Trophoblast cell (in vitro differentiated cells and primary cell): ENCODE results near the gene ATP2B3.

Experiments used
- DNase-seq, 2 donors: peaks; one replicate each; pipeline ENCODE4 v3.0.0-alpha.2; 2016
- H2AFZ ChIP-seq: 2 replicates; pipeline ENCODE4 v1.6.1; 2013; ENCODE audit warnings: low read length, moderate library complexity, mild to moderate bottlenecking; ENCODE audit not compliant: insufficient read depth, poor library complexity
- H2AK5ac ChIP-seq: 2 replicates; pipeline ENCODE4 v1.6.1; 2013; ENCODE audit warnings: mild to moderate bottlenecking, low read length
- H2BK120ac ChIP-seq: 2 replicates; pipeline ENCODE4 v1.6.1; 2013; ENCODE audit warnings: low read length, mild to moderate bottlenecking, moderate library complexity; ENCODE audit not compliant: insufficient read depth, poor library complexity
- H2BK12ac ChIP-seq: 2 replicates; pipeline ENCODE4 v1.6.1; 2013; ENCODE audit warnings: mild to moderate bottlenecking, low read length, moderate library complexity
- H2BK5ac ChIP-seq: 2 replicates; pipeline ENCODE4 v1.6.1; 2013; ENCODE audit warnings: low read length, low read depth, moderate library complexity, mild to moderate bottlenecking; ENCODE audit not compliant: poor library complexity
- H3K14ac ChIP-seq: 2 replicates; pipeline ENCODE4 v1.6.1; 2013; ENCODE audit warnings: mild to moderate bottlenecking, low read length
- H3K18ac ChIP-seq: 2 replicates; pipeline ENCODE4 v1.6.1; 2013; ENCODE audit warnings: mild to moderate bottlenecking, low read length
- H3K23ac ChIP-seq: 2 replicates; pipeline ENCODE4 v1.6.1; 2013; ENCODE audit warnings: low read length
- H3K27ac ChIP-seq: 2 replicates; pipeline ENCODE4 v1.5.1; 2013; ENCODE audit warnings: low read depth, mild to moderate bottlenecking, inconsistent platforms, low read length, moderate library complexity
- H3K27me3 ChIP-seq: 2 replicates; pipeline ENCODE4 v1.6.1; 2013; ENCODE audit warnings: inconsistent platforms, mild to moderate bottlenecking, low read length, moderate library complexity; ENCODE audit not compliant: insufficient read depth
- H3K36me3 ChIP-seq, 2 experiments: 1 replicate in 1 of 2; 2 replicates in 1 of 2; pipeline ENCODE4 v1.6.1; 2013; ENCODE audit warnings: low read length in 2 of 2, mild to moderate bottlenecking in 2 of 2, moderate library complexity in 1 of 2; ENCODE audit not compliant: insufficient read depth in 2 of 2, control insufficient read depth in 1 of 2
- H3K4ac ChIP-seq: 2 replicates; pipeline ENCODE4 v1.6.1; 2013; ENCODE audit warnings: low read depth, mild to moderate bottlenecking, low read length, moderate library complexity
- H3K4me1 ChIP-seq, 2 experiments: 1 replicate in 1 of 2; 2 replicates in 1 of 2; pipeline ENCODE4 v1.6.1; 2013; ENCODE audit warnings: low read length in 2 of 2, mild to moderate bottlenecking in 2 of 2, moderate library complexity in 1 of 2; ENCODE audit not compliant: insufficient read depth in 2 of 2, control insufficient read depth in 1 of 2
- H3K4me2 ChIP-seq: 2 replicates; pipeline ENCODE4 v1.6.1; 2013; ENCODE audit warnings: inconsistent platforms, mild to moderate bottlenecking, low read length, moderate library complexity
- H3K4me3 ChIP-seq: 2 replicates; pipeline ENCODE4 v1.5.1; 2013; ENCODE audit warnings: mild to moderate bottlenecking, low read depth, low read length, inconsistent platforms
- H3K79me1 ChIP-seq: one replicate; pipeline ENCODE4 v1.6.1; 2013; ENCODE audit warnings: low read length
- H3K79me2 ChIP-seq: 2 replicates; pipeline ENCODE4 v1.6.1; 2013; ENCODE audit warnings: low read length, mild to moderate bottlenecking; ENCODE audit not compliant: control insufficient read depth, insufficient read depth, poor library complexity
- H3K9ac ChIP-seq: 2 replicates; pipeline ENCODE4 v1.6.1; 2013; ENCODE audit warnings: mild to moderate bottlenecking, low read length
- H3K9me3 ChIP-seq: 2 replicates; pipeline ENCODE4 v1.6.1; 2013; ENCODE audit warnings: low read depth, mild to moderate bottlenecking, control low read depth, inconsistent platforms, low read length; ENCODE audit not compliant: insufficient read depth
- H4K12ac ChIP-seq: 2 replicates; pipeline ENCODE4 v1.6.1; 2013; ENCODE audit warnings: low read depth, mild to moderate bottlenecking, low read length, moderate library complexity
- H4K8ac ChIP-seq: 2 replicates; pipeline ENCODE4 v1.6.1; 2013; ENCODE audit warnings: low read depth, mild to moderate bottlenecking, low read length, moderate library complexity
- H4K91ac ChIP-seq: one replicate; pipeline ENCODE4 v1.6.1; 2013; ENCODE audit warnings: low read depth, mild to moderate bottlenecking, low read length, moderate library complexity
- WGBS: extraction: QIAGEN DNeasy Blood & Tissue Kit; methylation state at CpG from one replicate; pipeline ENCODE4 v1.1.7; 2013; ENCODE audit warnings: missing lambda C conversion rate; ENCODE audit not compliant: insufficient read length, insufficient coverage; ENCODE audit errors: extremely low coverage; 5-methylcytosine and 5-hydroxymethylcytosine counted together

ATP2B3 gene

DNA sequence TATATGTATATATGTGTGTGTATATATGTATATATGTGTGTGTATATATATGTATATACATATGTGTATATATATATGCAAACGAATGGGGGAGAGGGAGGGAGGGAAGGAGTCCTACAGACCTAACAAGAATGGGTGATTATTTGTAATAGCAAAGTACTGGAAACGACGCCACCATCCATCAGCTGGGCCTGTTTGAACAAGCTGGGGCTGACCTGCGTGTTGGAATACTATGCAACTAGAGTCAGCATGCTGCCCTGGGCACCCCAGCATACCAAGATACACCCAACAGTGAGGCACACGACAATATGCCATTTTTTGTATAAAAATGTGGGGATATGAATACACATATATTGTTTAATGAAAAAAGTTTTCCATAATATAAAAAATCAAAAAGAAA is 103.1 kb downstream of the ATP2B3 start:
- Histone ChIP-seq H3K23ac (no peak overlapping the region), H4K12ac (no peak overlapping the region), H3K9ac (no peak overlapping the region), H3K79me1 (no peaks in the 10 kb centered on the region), H3K27me3 (no peaks in the 10 kb centered on the region), H4K91ac (no peak overlapping the region), H3K4ac (no peak overlapping the region), H3K36me3 (no peaks in the 10 kb centered on the region), H3K4me2 (no peak overlapping the region), H2BK12ac (no peak overlapping the region), H2BK120ac (no peak overlapping the region), H2AK5ac (no peak overlapping the region), H3K27ac (no peak overlapping the region), H2BK5ac (no peak overlapping the region), H2AFZ (no peak overlapping the region), H3K4me1 (no peaks in the 10 kb centered on the region), H3K18ac (no peak overlapping the region), H4K8ac (no peak overlapping the region), H3K9me3 (no peaks in the 10 kb centered on the region), H3K14ac (no peak overlapping the region), H3K79me2 (no peaks in the 10 kb centered on the region), H3K4me3 (no peak overlapping the region)
- DNase-seq: no peak
- no CpG with 5 or more reads among the region's 5 CpGs for WGBS

- no peaks in the 10 kb centered on the region for H3K79me2 ChIP-seq
- H2BK5ac ChIP-seq: no peak overlapping the region
- no peak overlapping the region for H4K8ac ChIP-seq
- no peak overlapping the region for H3K18ac ChIP-seq
- no peak overlapping the region for H3K4me3 ChIP-seq
- no peak overlapping the region for H2BK120ac ChIP-seq
- H3K14ac ChIP-seq: no peak overlapping the region
- H3K9me3 ChIP-seq: no peaks in the 10 kb centered on the region
- H3K36me3 ChIP-seq: no peaks in the 10 kb centered on the region
- H3K27ac ChIP-seq: no peak overlapping the region
- no CpG with 5 or more reads among the region's 27 CpGs for WGBS
- DNase-seq: no peak
- no peak overlapping the region for H4K91ac ChIP-seq
- H2BK12ac ChIP-seq: no peak overlapping the region
- no peak overlapping the region for H3K9ac ChIP-seq
- no peak overlapping the region for H2AFZ ChIP-seq
- H3K79me1 ChIP-seq: no peaks in the 10 kb centered on the region
- H3K4ac ChIP-seq: no peak overlapping the region
- H4K12ac ChIP-seq: no peak overlapping the region
- H3K4me1 ChIP-seq: no peaks in the 10 kb centered on the region
- no peak overlapping the region for H2AK5ac ChIP-seq
- no peak overlapping the region for H3K4me2 ChIP-seq
- H3K23ac ChIP-seq: no peak overlapping the region
- no peaks in the 10 kb centered on the region for H3K27me3 ChIP-seq
Observed at GRCh38 chrX:153621949-153622598, 104.6 kb downstream of the ATP2B3 start.

DNA sequence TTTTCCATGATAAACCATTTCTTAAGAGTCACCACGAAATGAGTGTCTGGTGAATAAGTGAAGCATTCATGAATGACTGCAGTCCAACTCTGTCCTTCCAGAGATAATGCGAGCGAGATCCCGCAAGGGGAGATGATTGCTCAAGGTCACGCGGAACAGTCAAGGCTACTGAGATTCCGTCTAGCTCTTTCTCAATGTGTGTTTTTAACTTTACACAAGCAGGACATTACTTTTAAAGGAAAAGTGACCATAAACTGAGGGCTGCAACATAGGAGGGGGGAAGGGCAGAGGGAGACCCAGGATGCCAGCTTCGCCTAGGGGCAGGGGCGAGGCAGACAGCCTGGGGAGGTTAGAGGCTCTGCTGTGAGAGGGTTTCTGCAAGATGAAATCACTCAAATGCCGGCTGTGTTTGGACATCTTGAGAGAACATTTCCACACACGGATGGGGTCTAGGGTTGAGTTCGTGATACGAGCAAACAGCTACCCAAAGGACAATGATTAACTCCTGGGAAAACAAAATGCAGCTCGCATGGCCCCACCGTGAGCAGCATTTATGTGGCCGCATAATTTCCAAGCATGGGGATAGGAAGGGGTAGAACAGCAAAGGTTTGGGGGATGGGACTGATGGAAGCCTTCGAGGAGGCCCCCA is 105.3 kb downstream of the ATP2B3 start:
- Histone ChIP-seq H3K27ac (no peak overlapping the region), H4K8ac (no peak overlapping the region), H3K4me1 (no peaks in the 10 kb centered on the region), H2AK5ac (no peak overlapping the region), H3K18ac (no peak overlapping the region), H2BK12ac (no peak overlapping the region), H2AFZ (no peak overlapping the region), H4K91ac (no peak overlapping the region), H2BK5ac (no peak overlapping the region), H3K79me1 (no peaks in the 10 kb centered on the region), H3K9me3 (no peaks in the 10 kb centered on the region), H3K4me2 (no peak overlapping the region), H3K4ac (no peak overlapping the region), H3K4me3 (no peak overlapping the region), H3K14ac (no peak overlapping the region), H3K27me3 (no peaks in the 10 kb centered on the region), H3K23ac (no peak overlapping the region), H3K79me2 (no peaks in the 10 kb centered on the region), H3K36me3 (no peaks in the 10 kb centered on the region), H3K9ac (no peak overlapping the region), H4K12ac (no peak overlapping the region), H2BK120ac (no peak overlapping the region)
- no peak for DNase-seq
- WGBS: no CpG with 5 or more reads among the region's 17 CpGs

- H4K8ac ChIP-seq: no peak overlapping the region
- H3K27ac ChIP-seq: no peak overlapping the region
- H3K14ac ChIP-seq: no peak overlapping the region
- H3K18ac ChIP-seq: no peak overlapping the region
- no peak overlapping the region for H3K4ac ChIP-seq
- H2BK12ac ChIP-seq: no peak overlapping the region
- H2BK120ac ChIP-seq: no peak overlapping the region
- no peak overlapping the region for H4K91ac ChIP-seq
- H3K4me3 ChIP-seq: no peak overlapping the region
- no peak overlapping the region for H2BK5ac ChIP-seq
- no peak overlapping the region for H2AK5ac ChIP-seq
- no CpG with 5 or more reads among the region's 16 CpGs for WGBS
- H3K23ac ChIP-seq: no peak overlapping the region
- no peak overlapping the region for H4K12ac ChIP-seq
- no peaks in the 10 kb centered on the region for H3K9me3 ChIP-seq
- no peak overlapping the region for H3K4me2 ChIP-seq
- no peak overlapping the region for H2AFZ ChIP-seq
- no peak overlapping the region for H3K9ac ChIP-seq
- H3K36me3 ChIP-seq: no peaks in the 10 kb centered on the region
- H3K4me1 ChIP-seq: no peaks in the 10 kb centered on the region
- no peaks in the 10 kb centered on the region for H3K79me2 ChIP-seq
- no peak for DNase-seq
- no peaks in the 10 kb centered on the region for H3K27me3 ChIP-seq
- no peaks in the 10 kb centered on the region for H3K79me1 ChIP-seq
Observed at GRCh38 chrX:153623310-153624029, 106.0 kb downstream of the ATP2B3 start.
